Ectodermal cell (in vitro differentiated cells): ENCODE data around the gene MSH4. TPM values are rescaled to one million over a fixed set of nuclear protein-coding genes. Genes with fewer than 3 reads are reported as not detected.
"Not testable (repeated sequence)": the region's sequence is repeated elsewhere in the genome, so short reads cannot be mapped to it uniquely, and the experiment has no call there.

Source experiments
- H3K27ac ChIP-seq: 2 replicates; pipeline ENCODE4 v1.7.0; 2013; ENCODE audit warnings: mild to moderate bottlenecking, low read depth, low read length; ENCODE audit not compliant: insufficient read depth, poor library complexity, severe bottlenecking
- H3K27me3 ChIP-seq: 2 replicates; pipeline ENCODE4 v1.7.0; 2013; ENCODE audit warnings: mild to moderate bottlenecking, low read length; ENCODE audit not compliant: insufficient read depth, control insufficient read depth, poor library complexity, severe bottlenecking
- H3K36me3 ChIP-seq: one replicate; pipeline ENCODE4 v1.7.0; 2013; ENCODE audit warnings: low read length; ENCODE audit not compliant: control insufficient read depth, insufficient read depth
- H3K4me1 ChIP-seq: one replicate; pipeline ENCODE4 v1.7.0; 2013; ENCODE audit warnings: low read length; ENCODE audit not compliant: control insufficient read depth, insufficient read depth
- H3K4me3 ChIP-seq: 2 replicates; pipeline ENCODE4 v1.7.0; 2013; ENCODE audit warnings: low read depth, low read length, control low read depth; ENCODE audit not compliant: insufficient read depth
- H3K9me3 ChIP-seq: 2 replicates; pipeline ENCODE4 v1.7.0; 2013; ENCODE audit warnings: mild to moderate bottlenecking, low read length, moderate library complexity; ENCODE audit not compliant: control insufficient read depth
- WGBS, 2 experiments: methylation state at CpG; one replicate each; pipeline ENCODE4 v1.1.7; 2013; ENCODE audit warnings: missing lambda C conversion rate in 2 of 2; 5-methylcytosine and 5-hydroxymethylcytosine counted together
- polyA plus RNA-seq, 4 experiments: library from polyadenylated mRNA; stranded (reverse); fragments of 50-300 nt; gene quantifications; one replicate each; pipeline ENCODE4 v1.2.3, GENCODE V29; 2013

Gene MSH4
- not detected for polyA plus RNA-seq (2013, experiment 1 of 4)
- polyA plus RNA-seq (2013, experiment 2 of 4), result 0.09 TPM
- not detected for polyA plus RNA-seq (2013, experiment 3 of 4)
- 0.12 TPM for polyA plus RNA-seq (2013, experiment 4 of 4)

- WGBS, 2 experiments, result 95 to 96% methylated on average over 34 of the region's 34 CpGs
- peaks cover 34% of the 10 kb centered on the region for H3K36me3 ChIP-seq
- no peaks in the 10 kb centered on the region for H3K4me1 ChIP-seq
- H3K27me3 ChIP-seq, result no peaks in the 10 kb centered on the region
- no peak within 1 kb of the TSS for H3K27ac ChIP-seq
- H3K4me3 ChIP-seq, result no peak within 1 kb of the TSS
- no peaks in the 10 kb centered on the region for H3K9me3 ChIP-seq
These were observed at the start of gene MSH4 for GRCh38 chr1:75796376-75797272. Gene MSH4, plus strand, starts transcription at chr1:75796882. Its CDS starts 104 bp downstream, at chr1:75796986.

DNA sequence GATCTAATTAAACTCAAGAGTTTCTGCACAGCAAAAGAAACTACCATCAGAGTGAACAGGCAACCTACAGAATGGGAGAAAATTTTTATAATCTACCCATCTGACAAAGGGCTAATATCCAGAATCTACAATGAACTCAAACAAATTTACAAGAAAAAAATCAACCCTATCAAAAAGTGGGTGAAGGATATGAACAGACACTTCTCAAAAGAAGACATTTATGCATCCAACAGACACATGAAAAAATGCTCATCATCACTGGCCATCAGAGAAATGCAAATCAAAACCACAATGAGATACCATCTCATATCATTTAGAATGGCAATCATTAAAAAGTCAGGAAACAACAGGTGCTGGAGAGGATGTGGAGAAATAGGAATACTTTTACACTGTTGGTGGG lies 39.5 kb upstream of the MSH4 start:
- H3K27me3 ChIP-seq, H3K4me3 ChIP-seq, H3K27ac ChIP-seq, H3K4me1 ChIP-seq, H3K9me3 ChIP-seq: not testable (repeated sequence)
- peaks cover 16% of the 10 kb centered on the region for H3K36me3 ChIP-seq

DNA sequence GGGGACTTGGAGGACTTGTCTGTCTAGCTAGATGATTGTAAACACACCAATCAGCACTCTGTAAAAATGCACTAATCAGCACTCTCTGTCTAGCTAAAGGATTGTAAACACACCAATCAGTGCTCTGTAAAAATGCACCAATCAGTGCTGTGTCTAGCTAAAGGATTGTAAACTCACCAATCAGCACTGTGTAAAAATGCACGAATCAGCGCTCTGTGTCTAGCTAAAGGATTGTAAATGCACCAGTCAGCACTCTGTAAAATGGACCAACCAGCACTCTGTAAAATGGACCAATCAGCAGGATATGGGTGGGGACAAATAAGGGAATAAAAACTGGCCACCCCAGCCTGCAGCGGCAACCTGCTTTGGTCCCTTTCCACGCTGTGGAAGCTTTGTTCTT lies 38.1 kb upstream of the MSH4 start:
- H3K27me3 ChIP-seq, H3K27ac ChIP-seq, H3K9me3 ChIP-seq, H3K4me1 ChIP-seq, H3K4me3 ChIP-seq: not testable (repeated sequence)
- H3K36me3 ChIP-seq, result peaks cover 12% of the 10 kb centered on the region
- 84 to 85% methylated on average over 4 of the region's 4 CpGs for WGBS, 2 experiments

DNA sequence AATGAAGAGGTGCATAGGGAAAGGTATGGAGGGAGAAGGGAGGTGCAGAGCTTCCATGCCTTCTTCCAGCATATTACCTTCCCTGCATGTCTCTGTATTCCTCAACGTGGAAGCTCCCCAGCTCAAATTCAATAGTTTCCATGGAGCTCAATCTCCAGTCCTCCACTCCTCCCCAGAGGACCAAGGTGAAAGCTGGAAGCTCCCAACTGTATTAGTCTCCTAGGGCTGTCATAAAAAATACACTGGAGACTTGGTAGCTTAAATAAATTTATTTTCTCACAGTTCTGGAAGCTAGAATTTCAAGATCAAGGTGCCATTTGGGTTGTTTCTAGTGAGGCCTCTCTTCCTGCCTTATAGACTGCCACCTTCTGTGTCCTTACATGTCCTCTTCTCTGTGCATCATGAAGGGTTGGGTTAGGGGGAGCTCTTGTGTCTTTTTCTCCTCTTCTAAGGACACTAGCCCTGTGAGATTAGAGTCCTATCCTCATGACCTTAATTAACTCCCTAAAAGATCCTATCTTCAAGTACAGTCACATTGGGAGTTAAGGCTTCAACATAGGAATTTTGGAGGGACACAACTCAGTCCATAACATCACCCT lies 32.5 kb upstream of the MSH4 start:
- Histone ChIP-seq H3K27me3 (no peaks in the 10 kb centered on the region), H3K36me3 (no peaks in the 10 kb centered on the region), H3K27ac (no peak overlapping the region), H3K9me3 (no peaks in the 10 kb centered on the region), H3K4me1 (no peaks in the 10 kb centered on the region), H3K4me3 (no peak overlapping the region)
- WGBS, 2 experiments, result 76 to 82% methylated on average over 1 of the region's 1 CpG

GRCh38 chr1:75765697-75766355 lies 30.9 kb upstream of the MSH4 start:
- H3K4me1 ChIP-seq, result no peaks in the 10 kb centered on the region
- no peak overlapping the region for H3K27ac ChIP-seq

GRCh38 chr1:75768016-75768415 lies 28.7 kb upstream of the MSH4 start:
- no peak overlapping the region for H3K4me3 ChIP-seq
- H3K4me1 ChIP-seq, result no peaks in the 10 kb centered on the region
- no peaks in the 10 kb centered on the region for H3K27me3 ChIP-seq
- no peak overlapping the region for H3K27ac ChIP-seq
- H3K36me3 ChIP-seq, result no peaks in the 10 kb centered on the region
- 100% methylated on average over 1 of the region's 1 CpG for WGBS, 2 experiments
- no peaks in the 10 kb centered on the region for H3K9me3 ChIP-seq

More at GRCh38 chr1:75765697-75766355, 30.9 kb upstream of the MSH4 start:
- WGBS, 2 experiments, result 100% methylated on average over 1 of the region's 1 CpG; no CpG with 5 or more reads in 1 of the 2 experiments
- no peak overlapping the region for H3K4me3 ChIP-seq
- H3K36me3 ChIP-seq, result no peaks in the 10 kb centered on the region
- H3K27me3 ChIP-seq, result no peaks in the 10 kb centered on the region
- H3K9me3 ChIP-seq, result no peaks in the 10 kb centered on the region

- WGBS, 2 experiments, result 86 to 88% methylated on average over 1 of the region's 1 CpG
- Histone ChIP-seq H3K27me3 (no peaks in the 10 kb centered on the region), H3K36me3 (no peaks in the 10 kb centered on the region), H3K4me1 (no peaks in the 10 kb centered on the region), H3K9me3 (no peaks in the 10 kb centered on the region), H3K27ac (no peak overlapping the region), H3K4me3 (no peak overlapping the region)
These were observed 25.9 kb upstream of the MSH4 start for GRCh38 chr1:75770761-75771160.

DNA sequence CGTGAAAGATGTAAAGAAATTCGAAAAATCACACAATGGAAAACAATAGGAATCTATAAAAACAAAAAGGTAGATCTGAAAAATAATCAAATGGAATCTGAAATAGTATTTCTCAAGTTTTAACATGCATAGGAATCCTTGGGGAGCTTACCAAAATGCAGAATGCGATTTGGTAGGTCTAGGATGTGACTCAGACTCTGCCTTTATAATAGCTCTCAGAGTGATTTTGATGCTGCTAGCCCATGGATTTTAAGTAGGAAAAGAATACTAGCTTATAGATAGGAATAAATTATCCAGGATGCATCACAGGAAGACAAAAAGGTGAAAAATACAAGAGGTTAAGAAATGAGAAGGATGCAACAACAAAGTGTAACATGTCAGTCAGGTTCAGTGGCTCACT lies 24.7 kb upstream of the MSH4 start:
- H3K36me3 ChIP-seq, result no peaks in the 10 kb centered on the region
- 75 to 83% methylated on average over 1 to 3 of the region's 3 CpGs for WGBS, 2 experiments

DNA sequence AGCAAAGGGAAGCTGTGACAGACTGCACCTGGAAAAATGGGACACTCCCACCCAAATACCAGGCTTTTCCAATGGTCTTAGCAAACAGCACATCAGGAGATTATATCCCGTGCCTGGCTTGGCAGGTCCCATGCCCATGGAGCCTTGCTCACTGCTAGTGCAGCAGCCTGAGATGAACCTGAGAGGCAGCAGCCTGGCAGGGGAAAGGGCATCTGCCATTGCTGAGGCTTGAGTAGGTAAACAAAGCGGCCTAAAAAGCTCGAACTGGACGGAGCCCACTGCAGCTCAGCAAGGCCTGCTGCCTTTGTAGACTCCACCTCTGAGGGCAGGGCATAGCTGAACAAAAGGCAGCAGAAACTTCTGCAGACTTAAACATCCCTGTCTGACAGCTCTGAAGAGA lies 18.9 kb upstream of the MSH4 start:
- H3K9me3 ChIP-seq, result not testable (repeated sequence)

More for the DNA sequence above, 24.7 kb upstream of the MSH4 start:
- no peaks in the 10 kb centered on the region for H3K9me3 ChIP-seq
- no peak overlapping the region for H3K4me3 ChIP-seq
- no peaks in the 10 kb centered on the region for H3K27me3 ChIP-seq
- no peak overlapping the region for H3K27ac ChIP-seq
- H3K4me1 ChIP-seq, result no peaks in the 10 kb centered on the region

DNA sequence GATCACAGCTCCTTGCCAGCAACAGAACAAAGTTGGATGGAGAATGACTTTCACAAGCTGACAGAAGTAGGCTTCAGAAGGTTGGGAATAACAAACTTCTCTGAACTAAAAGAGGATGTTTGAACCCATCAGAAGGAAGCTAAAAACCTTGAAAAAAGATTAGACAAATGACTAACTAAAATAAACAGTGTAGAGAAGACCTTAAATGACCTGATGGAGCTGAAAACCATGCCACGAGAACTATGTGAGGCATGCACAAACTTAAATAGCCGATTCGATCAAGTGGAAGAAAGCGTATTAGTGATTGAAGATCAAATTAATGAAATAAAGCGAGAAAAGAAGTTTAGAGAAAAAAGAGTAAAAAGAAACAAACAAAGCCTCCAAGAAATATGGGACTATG lies 18.0 kb upstream of the MSH4 start:
- not testable (repeated sequence) for H3K9me3 ChIP-seq, H3K27ac ChIP-seq, H3K36me3 ChIP-seq, H3K4me1 ChIP-seq, H3K4me3 ChIP-seq, H3K27me3 ChIP-seq
- 92 to 93% methylated on average over 5 of the region's 5 CpGs for WGBS, 2 experiments

More for the DNA sequence above, 18.9 kb upstream of the MSH4 start:
- H3K4me1 ChIP-seq, H3K27ac ChIP-seq, H3K36me3 ChIP-seq, H3K4me3 ChIP-seq, H3K27me3 ChIP-seq: not testable (repeated sequence)
- WGBS, 2 experiments, result 92 to 94% methylated on average over 4 of the region's 4 CpGs
